Glutamatergic neuron (in vitro differentiated cells): ENCODE measurements around the gene MON1A. TPM values are rescaled to one million over a fixed set of nuclear protein-coding genes. Genes with fewer than 3 reads are reported as not detected.

ENCODE experiments used
- DNase-seq: peaks from one replicate; pipeline ENCODE4 v3.0.0; 2022
- H3K27ac Mint-ChIP-seq: one replicate; pipeline ENCODE4 v1.8.0; 2020; ENCODE audit warnings: mild to moderate bottlenecking, mixed read lengths, inconsistent platforms; ENCODE audit not compliant: unreplicated experiment
- H3K27me3 Mint-ChIP-seq: one replicate; pipeline ENCODE4 v1.8.0; 2020; ENCODE audit warnings: mild to moderate bottlenecking, moderate library complexity, mixed read lengths, inconsistent platforms; ENCODE audit not compliant: unreplicated experiment
- H3K36me3 Mint-ChIP-seq: one replicate; pipeline ENCODE4 v1.8.0; 2020; ENCODE audit warnings: mild to moderate bottlenecking, mixed read lengths, inconsistent platforms; ENCODE audit not compliant: unreplicated experiment
- H3K4me1 Mint-ChIP-seq: one replicate; pipeline ENCODE4 v1.8.0; 2020; ENCODE audit warnings: mild to moderate bottlenecking, low read depth, mixed read lengths, inconsistent platforms; ENCODE audit not compliant: unreplicated experiment
- H3K4me3 Mint-ChIP-seq: one replicate; pipeline ENCODE4 v1.8.0; 2020; ENCODE audit warnings: mild to moderate bottlenecking, mixed read lengths, inconsistent platforms; ENCODE audit not compliant: unreplicated experiment
- H3K9me3 Mint-ChIP-seq: one replicate; pipeline ENCODE4 v1.8.0; 2020; ENCODE audit warnings: mild to moderate bottlenecking, moderate library complexity, mixed read lengths, inconsistent platforms; ENCODE audit not compliant: unreplicated experiment
- total RNA-seq: library from RNA; stranded (reverse); fragmentation: NEBNext Ultra II Directional; extraction: Animal tissue kit (Norgen Biotek cat#: 25700); gene quantifications from one replicate; pipeline ENCODE4 v1.2.1, GENCODE V29; 2021; ENCODE audit not compliant: unreplicated experiment
- TF ChIP-seq, protein P1 (sequence below): fragments of 200-600 bp; sonication (generic); IDR thresholded peaks from one replicate; pipeline ENCODE4 v1.5.0; 2021; ENCODE audit not compliant: partially characterized antibody, unreplicated experiment

MON1A gene
- total RNA-seq, 1 donor from 2014 or later, result 15.4 TPM

GRCh38 chr3:49871531-49872153, 58.0 kb downstream of the MON1A start:
- TF ChIP-seq, protein P1, sequence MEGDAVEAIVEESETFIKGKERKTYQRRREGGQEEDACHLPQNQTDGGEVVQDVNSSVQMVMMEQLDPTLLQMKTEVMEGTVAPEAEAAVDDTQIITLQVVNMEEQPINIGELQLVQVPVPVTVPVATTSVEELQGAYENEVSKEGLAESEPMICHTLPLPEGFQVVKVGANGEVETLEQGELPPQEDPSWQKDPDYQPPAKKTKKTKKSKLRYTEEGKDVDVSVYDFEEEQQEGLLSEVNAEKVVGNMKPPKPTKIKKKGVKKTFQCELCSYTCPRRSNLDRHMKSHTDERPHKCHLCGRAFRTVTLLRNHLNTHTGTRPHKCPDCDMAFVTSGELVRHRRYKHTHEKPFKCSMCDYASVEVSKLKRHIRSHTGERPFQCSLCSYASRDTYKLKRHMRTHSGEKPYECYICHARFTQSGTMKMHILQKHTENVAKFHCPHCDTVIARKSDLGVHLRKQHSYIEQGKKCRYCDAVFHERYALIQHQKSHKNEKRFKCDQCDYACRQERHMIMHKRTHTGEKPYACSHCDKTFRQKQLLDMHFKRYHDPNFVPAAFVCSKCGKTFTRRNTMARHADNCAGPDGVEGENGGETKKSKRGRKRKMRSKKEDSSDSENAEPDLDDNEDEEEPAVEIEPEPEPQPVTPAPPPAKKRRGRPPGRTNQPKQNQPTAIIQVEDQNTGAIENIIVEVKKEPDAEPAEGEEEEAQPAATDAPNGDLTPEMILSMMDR, result no peak
- no peaks in the 10 kb centered on the region for H3K36me3 Mint-ChIP-seq
- H3K27me3 Mint-ChIP-seq, result peaks cover 20% of the 10 kb centered on the region
- peaks cover 17% of the 10 kb centered on the region for H3K9me3 Mint-ChIP-seq
- no peak for DNase-seq
- peak overlapping the region; percentile 55 for H3K27ac Mint-ChIP-seq
- H3K4me1 Mint-ChIP-seq, result peaks cover 23% of the 10 kb centered on the region
- H3K4me3 Mint-ChIP-seq, result no peak overlapping the region

GRCh38 chr3:49869525-49870126, 60.0 kb downstream of the MON1A start, which contains the start of gene CAMKV:
Gene CAMKV (minus strand): TSS chr3:49869906. CDS start chr3:49862388, 7,518 bp downstream.
- Mint-ChIP-seq H3K27me3 (peaks cover 15% of the 10 kb centered on the region), H3K4me1 (peaks cover 32% of the 10 kb centered on the region), H3K36me3 (no peaks in the 10 kb centered on the region), H3K27ac (peak within 1 kb of the TSS; percentile 100), H3K4me3 (peak within 1 kb of the TSS; percentile 99), H3K9me3 (peaks cover 13% of the 10 kb centered on the region)
- TF ChIP-seq, protein P1, result no peak
- DNase-seq, result peak; percentile 81

GRCh38 chr3:49868862-49869466, 60.6 kb downstream of the MON1A start:
- TF ChIP-seq, protein P1, result no peak
- Mint-ChIP-seq H3K4me1 (peaks cover 35% of the 10 kb centered on the region), H3K36me3 (no peaks in the 10 kb centered on the region), H3K9me3 (peaks cover 14% of the 10 kb centered on the region), H3K27ac (peak overlapping the region; percentile 100), H3K4me3 (peak overlapping the region; percentile 99), H3K27me3 (peaks cover 15% of the 10 kb centered on the region)
- peak; percentile 77 for DNase-seq

GRCh38 chr3:49867871-49868321, 61.7 kb downstream of the MON1A start:
- DNase-seq, result peak; percentile 83
- H3K4me3 Mint-ChIP-seq, result peak overlapping the region; percentile 99
- peaks cover 15% of the 10 kb centered on the region for H3K27me3 Mint-ChIP-seq
- H3K36me3 Mint-ChIP-seq, result no peaks in the 10 kb centered on the region
- H3K4me1 Mint-ChIP-seq, result peaks cover 42% of the 10 kb centered on the region
- peak overlapping the region; percentile 100 for H3K27ac Mint-ChIP-seq
- TF ChIP-seq, protein P1, result no peak
- peaks cover 14% of the 10 kb centered on the region for H3K9me3 Mint-ChIP-seq
